Measurements from ENCODE around the gene SCN2B.

SCN2B gene

DNA sequence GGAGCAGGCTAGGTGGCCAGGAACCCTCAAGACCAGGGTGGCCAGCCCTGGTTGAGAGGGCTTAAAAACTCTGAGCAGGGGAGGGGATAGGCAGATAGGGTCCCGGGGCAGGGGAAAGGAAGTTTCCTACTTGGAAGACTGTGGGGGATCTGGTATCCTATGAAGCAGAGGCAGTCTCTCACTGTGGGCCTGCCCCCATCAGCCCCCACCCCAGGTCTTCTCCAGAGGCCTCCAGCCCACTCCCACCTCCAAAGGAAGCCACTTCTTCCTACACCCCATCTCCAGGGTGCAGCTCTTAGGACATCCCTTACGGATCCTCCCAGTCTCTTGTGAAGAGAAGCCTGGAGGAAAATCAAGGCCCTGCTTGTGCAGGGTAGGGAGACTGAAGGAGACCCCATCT lies 40.1 kb downstream of the SCN2B start:
- H3K27ac ChIP-seq (replicated peaks): no peak overlapping the region

DNA sequence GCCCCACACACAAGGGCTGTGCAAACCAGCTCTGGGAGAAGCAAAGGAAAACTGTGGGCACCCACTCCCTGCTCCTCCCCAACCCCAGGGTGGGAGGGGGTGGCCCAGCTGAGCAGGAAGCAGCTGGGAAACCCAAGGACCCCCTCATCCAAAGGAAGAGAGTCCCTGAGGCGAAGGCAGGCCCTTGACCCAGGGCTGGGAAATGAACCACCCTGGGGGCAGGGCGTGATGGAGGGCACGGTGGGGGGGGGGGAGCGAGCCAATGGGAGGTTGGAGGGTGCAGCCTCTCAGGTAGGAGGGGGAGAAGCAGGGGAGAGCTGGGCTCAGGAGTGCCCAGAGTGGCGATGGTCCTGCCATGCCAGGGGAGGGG lies 40.7 kb downstream of the SCN2B start:
- H3K27me3 ChIP-seq (ENCODE audit: insufficient read depth, poor library complexity, severe bottlenecking): no peaks in the 10 kb centered on the region
- TF ChIP-seq, protein P1, sequence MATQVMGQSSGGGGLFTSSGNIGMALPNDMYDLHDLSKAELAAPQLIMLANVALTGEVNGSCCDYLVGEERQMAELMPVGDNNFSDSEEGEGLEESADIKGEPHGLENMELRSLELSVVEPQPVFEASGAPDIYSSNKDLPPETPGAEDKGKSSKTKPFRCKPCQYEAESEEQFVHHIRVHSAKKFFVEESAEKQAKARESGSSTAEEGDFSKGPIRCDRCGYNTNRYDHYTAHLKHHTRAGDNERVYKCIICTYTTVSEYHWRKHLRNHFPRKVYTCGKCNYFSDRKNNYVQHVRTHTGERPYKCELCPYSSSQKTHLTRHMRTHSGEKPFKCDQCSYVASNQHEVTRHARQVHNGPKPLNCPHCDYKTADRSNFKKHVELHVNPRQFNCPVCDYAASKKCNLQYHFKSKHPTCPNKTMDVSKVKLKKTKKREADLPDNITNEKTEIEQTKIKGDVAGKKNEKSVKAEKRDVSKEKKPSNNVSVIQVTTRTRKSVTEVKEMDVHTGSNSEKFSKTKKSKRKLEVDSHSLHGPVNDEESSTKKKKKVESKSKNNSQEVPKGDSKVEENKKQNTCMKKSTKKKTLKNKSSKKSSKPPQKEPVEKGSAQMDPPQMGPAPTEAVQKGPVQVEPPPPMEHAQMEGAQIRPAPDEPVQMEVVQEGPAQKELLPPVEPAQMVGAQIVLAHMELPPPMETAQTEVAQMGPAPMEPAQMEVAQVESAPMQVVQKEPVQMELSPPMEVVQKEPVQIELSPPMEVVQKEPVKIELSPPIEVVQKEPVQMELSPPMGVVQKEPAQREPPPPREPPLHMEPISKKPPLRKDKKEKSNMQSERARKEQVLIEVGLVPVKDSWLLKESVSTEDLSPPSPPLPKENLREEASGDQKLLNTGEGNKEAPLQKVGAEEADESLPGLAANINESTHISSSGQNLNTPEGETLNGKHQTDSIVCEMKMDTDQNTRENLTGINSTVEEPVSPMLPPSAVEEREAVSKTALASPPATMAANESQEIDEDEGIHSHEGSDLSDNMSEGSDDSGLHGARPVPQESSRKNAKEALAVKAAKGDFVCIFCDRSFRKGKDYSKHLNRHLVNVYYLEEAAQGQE (IDR thresholded peaks at IDR 0.05; ENCODE audit: insufficient replicate concordance, low read depth): no peak
- H3K4me3 ChIP-seq (replicated peaks; ENCODE audit: insufficient read depth, low read length): no peak overlapping the region
- DNase-seq (ENCODE audit: low read depth in 1 of 2, low spot score in 1 of 2): no peak
- H3K27ac ChIP-seq (replicated peaks): no peak overlapping the region

More for the DNA sequence above, 40.1 kb downstream of the SCN2B start:
- no peak overlapping the region for H3K4me3 ChIP-seq (replicated peaks; ENCODE audit: insufficient read depth, low read length)
- TF ChIP-seq, protein P2, sequence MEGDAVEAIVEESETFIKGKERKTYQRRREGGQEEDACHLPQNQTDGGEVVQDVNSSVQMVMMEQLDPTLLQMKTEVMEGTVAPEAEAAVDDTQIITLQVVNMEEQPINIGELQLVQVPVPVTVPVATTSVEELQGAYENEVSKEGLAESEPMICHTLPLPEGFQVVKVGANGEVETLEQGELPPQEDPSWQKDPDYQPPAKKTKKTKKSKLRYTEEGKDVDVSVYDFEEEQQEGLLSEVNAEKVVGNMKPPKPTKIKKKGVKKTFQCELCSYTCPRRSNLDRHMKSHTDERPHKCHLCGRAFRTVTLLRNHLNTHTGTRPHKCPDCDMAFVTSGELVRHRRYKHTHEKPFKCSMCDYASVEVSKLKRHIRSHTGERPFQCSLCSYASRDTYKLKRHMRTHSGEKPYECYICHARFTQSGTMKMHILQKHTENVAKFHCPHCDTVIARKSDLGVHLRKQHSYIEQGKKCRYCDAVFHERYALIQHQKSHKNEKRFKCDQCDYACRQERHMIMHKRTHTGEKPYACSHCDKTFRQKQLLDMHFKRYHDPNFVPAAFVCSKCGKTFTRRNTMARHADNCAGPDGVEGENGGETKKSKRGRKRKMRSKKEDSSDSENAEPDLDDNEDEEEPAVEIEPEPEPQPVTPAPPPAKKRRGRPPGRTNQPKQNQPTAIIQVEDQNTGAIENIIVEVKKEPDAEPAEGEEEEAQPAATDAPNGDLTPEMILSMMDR (IDR thresholded peaks at IDR 0.05; ENCODE audit: insufficient read depth, low read length): no peak
- TF ChIP-seq POLR2AphosphoS5 (IDR thresholded peaks at IDR 0.05; ENCODE audit: low read depth) (no peak), GABPA (IDR thresholded peaks at IDR 0.05; ENCODE audit: low read depth) (no peak), SPI1 (IDR thresholded peaks at IDR 0.05; ENCODE audit: borderline replicate concordance, low read depth) (no peak)
- TF ChIP-seq, protein P1 (IDR thresholded peaks at IDR 0.05; ENCODE audit: insufficient replicate concordance, low read depth): no peak
- no peaks in the 10 kb centered on the region for H3K27me3 ChIP-seq (ENCODE audit: insufficient read depth, poor library complexity, severe bottlenecking)
- no peak for DNase-seq (ENCODE audit: low read depth in 1 of 2, low spot score in 1 of 2)

DNA sequence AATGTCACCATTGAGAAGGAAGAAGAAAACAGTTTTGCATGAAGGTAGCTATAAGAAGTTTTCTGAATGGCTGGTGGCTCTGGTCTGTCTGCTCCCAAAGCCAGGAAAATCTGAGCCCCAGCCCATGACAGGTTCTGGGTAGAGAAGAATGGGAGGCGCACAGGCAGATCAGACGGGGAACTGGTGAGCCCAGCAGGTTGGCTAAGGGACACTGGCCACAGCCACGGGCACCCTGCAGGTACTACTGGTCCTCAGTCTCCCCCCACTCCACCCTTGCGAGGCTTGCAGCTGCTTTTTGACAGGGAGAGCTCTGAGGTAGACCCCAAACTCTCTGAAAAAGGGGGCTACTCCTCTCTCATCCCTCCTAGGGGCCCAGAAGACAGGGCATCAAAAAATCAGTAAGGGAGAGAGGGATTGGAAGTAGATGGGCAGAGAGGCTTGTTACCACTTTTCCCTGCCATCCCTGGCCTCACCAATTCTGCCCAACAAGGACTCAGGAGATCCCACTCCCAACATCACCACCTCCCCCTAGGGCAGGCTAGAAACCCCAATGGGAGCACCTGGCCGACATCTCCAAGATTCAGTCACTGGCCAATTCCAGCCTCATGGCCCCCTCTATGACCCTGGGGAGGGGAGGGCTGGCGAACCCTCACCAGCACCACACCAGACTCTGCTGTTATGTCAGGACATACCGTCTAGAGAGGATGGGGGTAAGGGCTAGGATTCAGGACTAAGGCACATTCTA lies 41.2 kb downstream of the SCN2B start:
- Histone ChIP-seq H3K27me3 (ENCODE audit: insufficient read depth, poor library complexity, severe bottlenecking) (no peaks in the 10 kb centered on the region), H3K4me3 (replicated peaks; ENCODE audit: insufficient read depth, low read length) (no peak overlapping the region), H3K27ac (replicated peaks) (no peak overlapping the region)
- no peak for DNase-seq (ENCODE audit: low read depth in 1 of 2, low spot score in 1 of 2)
- TF ChIP-seq, protein P1 (IDR thresholded peaks at IDR 0.05; ENCODE audit: insufficient replicate concordance, low read depth): no peak
- TF ChIP-seq SPI1 (IDR thresholded peaks at IDR 0.05; ENCODE audit: borderline replicate concordance, low read depth) (no peak), POLR2AphosphoS5 (IDR thresholded peaks at IDR 0.05; ENCODE audit: low read depth) (no peak), GABPA (IDR thresholded peaks at IDR 0.05; ENCODE audit: low read depth) (no peak)
- TF ChIP-seq, protein P2 (IDR thresholded peaks at IDR 0.05; ENCODE audit: insufficient read depth, low read length): no peak
